ENCODE results near the gene NEK6. TPM values are rescaled to one million over a fixed set of nuclear protein-coding genes. Genes with fewer than 3 reads are reported as not detected.

The NEK6 gene
- total RNA-seq, 1 donor = 64.3 TPM

DNA sequence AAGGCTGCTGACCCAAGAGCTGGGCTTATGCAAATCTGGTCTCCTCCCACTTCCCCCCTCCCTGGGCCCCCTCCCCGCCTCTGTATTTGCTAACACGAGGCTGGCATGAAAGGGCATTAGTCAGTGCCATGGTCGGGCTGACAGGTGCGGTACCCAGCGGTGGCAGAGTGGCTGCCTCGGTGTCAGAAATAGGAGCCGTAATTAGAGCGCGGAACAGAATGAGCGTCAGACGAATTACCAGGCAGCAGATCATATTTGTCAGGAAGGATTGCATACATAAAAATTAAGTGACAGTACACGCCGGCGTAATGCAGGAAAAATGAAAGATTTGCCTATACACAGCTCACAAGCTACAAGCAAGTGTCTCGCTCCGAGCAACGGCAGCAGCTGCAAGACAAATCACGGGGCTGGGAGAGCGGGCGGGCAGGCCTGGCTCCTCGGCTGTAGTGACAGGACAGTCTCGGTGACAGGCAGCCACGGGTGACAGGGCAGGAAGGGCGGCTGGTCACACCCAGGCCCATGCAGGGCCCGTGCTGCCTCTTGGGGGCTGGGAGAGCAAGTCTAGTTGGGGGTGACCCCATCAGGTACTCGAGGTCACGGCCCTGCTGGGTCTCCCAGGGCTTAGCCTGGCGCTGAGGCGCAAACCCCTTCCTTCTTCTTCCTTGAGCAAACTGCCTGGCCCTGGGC, 72.4 kb downstream of the NEK6 start:
- no peak for DNase-seq (ENCODE audit: low read depth)
- H3K4me3 ChIP-seq (ENCODE audit: low read depth, low read length) = no peak overlapping the region
- no peak for TF ChIP-seq CTCF (IDR thresholded peaks at IDR 0.05; ENCODE audit: insufficient read depth, low read length)

DNA sequence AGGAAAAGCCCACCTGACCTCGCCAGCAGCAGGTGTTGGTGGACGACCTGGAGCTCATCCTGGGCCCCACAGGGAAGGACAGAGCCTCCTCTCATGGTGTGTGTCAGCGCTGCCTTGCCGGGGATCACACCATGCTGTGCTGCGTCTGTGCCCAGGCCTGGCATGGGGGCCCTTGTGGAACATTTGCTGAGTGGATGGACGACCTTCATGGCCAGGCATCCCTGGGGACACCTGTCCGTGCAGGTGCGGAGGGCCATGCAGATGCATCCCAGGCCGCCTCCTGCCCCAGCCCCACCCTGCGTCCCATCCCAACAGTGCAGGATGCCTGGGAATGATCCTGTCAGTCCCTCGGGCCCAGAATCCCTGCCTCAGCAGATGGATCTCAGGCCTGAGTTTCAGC, 73.8 kb downstream of the NEK6 start:
- H3K4me3 ChIP-seq (ENCODE audit: low read depth, low read length) = no peak overlapping the region
- no peak for TF ChIP-seq CTCF (IDR thresholded peaks at IDR 0.05; ENCODE audit: insufficient read depth, low read length)

DNA sequence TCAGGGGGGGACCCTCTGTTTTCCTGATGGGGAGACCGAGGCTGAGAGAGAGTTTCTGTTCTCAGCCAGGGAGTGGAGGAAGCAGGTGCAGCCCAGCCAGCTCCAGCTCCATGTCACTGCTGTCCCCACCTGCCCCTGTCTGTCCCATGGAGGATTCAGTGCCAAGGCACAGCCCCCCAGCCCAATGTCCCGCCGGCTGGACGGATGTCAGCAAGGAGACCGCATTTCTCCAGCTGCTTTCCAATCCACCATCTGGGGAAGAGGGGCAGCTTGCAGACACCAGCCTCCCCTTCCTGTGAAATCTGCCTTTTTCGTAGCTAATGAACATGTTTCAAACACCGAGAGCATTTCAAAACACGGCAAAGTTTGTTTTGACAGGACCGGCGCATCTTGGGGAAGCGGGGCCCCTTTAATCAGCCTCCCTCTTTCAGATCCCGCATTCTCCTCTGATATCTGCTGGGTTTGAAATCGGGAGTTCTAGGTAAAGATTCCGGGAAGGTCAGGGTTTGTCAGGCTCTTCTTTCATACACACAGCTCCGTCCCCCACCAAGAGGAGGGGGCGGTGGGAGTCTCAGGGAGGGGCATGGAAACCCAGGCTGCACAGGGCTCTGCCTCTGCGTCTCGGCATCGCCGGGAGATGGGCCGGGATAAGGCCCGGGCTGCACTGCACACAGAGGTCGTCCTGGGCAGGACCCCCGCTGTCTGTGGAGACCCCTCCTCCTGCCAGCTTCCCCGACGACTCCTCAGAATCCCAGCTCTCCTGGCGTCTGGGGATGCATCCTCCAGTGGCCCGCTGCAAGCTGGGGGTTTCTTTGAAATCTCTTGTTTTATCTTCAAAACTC, 74.8 kb downstream of the NEK6 start:
- no peak for TF ChIP-seq CTCF (IDR thresholded peaks at IDR 0.05; ENCODE audit: insufficient read depth, low read length)
- H3K4me3 ChIP-seq (ENCODE audit: low read depth, low read length) = no peak overlapping the region
- no peak for DNase-seq (ENCODE audit: low read depth)

More for the DNA sequence above, 73.8 kb downstream of the NEK6 start:
- no peak for DNase-seq (ENCODE audit: low read depth)

DNA sequence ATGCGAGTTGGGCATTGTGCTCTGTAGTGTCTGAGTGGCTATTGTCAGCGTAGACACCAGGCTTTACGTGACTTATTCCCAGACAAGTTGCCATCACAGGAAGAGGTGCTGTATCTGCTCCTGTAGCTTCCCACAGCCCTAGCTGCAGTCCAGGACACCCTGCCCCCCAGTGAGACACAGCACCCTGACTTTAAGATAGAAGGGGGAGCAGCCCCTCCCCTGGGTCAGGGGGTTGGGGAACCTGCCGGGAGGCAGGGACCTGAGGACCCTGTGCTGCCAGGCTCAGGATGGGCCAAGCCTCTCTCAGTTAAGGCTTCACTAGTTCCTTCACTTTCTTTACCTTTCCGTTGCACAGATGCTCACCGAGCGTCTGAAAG, 75.4 kb downstream of the NEK6 start:
- no peak for DNase-seq (ENCODE audit: low read depth)
- H3K4me3 ChIP-seq (ENCODE audit: low read depth, low read length) = no peak overlapping the region
- TF ChIP-seq CTCF (IDR thresholded peaks at IDR 0.05; ENCODE audit: insufficient read depth, low read length) = no peak

- DNase-seq (ENCODE audit: low read depth) = no peak
- H3K4me3 ChIP-seq (ENCODE audit: low read depth, low read length) = no peak overlapping the region
- no peak for TF ChIP-seq CTCF (IDR thresholded peaks at IDR 0.05; ENCODE audit: insufficient read depth, low read length)
Observed at GRCh38 chr9:124334568-124335319, 77.0 kb downstream of the NEK6 start.

DNA sequence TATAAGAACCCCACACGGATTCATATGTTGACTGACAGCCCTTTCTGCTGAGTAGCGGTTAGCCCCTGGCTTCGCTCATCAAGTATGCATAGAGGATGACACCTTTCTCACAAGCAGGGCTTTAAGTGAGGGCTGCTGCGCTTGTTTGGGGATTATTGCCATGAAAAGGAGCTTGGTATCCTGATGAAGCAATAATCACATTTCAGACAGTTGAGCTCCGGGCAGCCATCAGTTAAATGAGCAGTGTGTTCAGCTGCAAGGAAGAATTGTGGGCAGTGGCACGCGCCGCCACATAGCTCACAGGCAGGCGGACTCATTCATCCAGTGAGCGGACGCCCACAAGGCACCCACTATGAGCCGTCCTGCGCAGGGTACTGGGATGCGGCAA, 77.6 kb downstream of the NEK6 start:
- no peak for DNase-seq (ENCODE audit: low read depth)
- no peak overlapping the region for H3K4me3 ChIP-seq (ENCODE audit: low read depth, low read length)
- no peak for TF ChIP-seq CTCF (IDR thresholded peaks at IDR 0.05; ENCODE audit: insufficient read depth, low read length)

Measured in fibroblast of the aortic adventitia (primary cell).